ENCODE data around the gene TRIM15.

GRCh38 chr6:30130887-30131862 lies 32.2 kb upstream of the TRIM15 start:
- TF ChIP-seq POLR2A (conservative IDR thresholded peaks at IDR 0.05) (no peak), ELK1 (CRISPR knock-in tag; IDR thresholded peaks at IDR 0.05) (no peak), TCF7L2 (IDR thresholded peaks at IDR 0.05; ENCODE audit: low read depth, low read length) (no peak), SOX6 (IDR thresholded peaks at IDR 0.05) (no peak), HNRNPL (IDR thresholded peaks at IDR 0.05; ENCODE audit: low read depth, low read length) (no peak), STAT5B (CRISPR knock-in tag; IDR thresholded peaks at IDR 0.05) (no peak), CTCF (IDR thresholded peaks at IDR 0.05 in 2 of 3, conservative IDR thresholded peaks at IDR 0.05 in 1 of 3; ENCODE audit: insufficient read depth in 2 of 3, low read depth in 1 of 3, low read length in 3 of 3) (peak; percentile 100), BHLHE40 (IDR thresholded peaks at IDR 0.05; ENCODE audit: low read length) (no peak)
- TF ChIP-seq, protein P1, sequence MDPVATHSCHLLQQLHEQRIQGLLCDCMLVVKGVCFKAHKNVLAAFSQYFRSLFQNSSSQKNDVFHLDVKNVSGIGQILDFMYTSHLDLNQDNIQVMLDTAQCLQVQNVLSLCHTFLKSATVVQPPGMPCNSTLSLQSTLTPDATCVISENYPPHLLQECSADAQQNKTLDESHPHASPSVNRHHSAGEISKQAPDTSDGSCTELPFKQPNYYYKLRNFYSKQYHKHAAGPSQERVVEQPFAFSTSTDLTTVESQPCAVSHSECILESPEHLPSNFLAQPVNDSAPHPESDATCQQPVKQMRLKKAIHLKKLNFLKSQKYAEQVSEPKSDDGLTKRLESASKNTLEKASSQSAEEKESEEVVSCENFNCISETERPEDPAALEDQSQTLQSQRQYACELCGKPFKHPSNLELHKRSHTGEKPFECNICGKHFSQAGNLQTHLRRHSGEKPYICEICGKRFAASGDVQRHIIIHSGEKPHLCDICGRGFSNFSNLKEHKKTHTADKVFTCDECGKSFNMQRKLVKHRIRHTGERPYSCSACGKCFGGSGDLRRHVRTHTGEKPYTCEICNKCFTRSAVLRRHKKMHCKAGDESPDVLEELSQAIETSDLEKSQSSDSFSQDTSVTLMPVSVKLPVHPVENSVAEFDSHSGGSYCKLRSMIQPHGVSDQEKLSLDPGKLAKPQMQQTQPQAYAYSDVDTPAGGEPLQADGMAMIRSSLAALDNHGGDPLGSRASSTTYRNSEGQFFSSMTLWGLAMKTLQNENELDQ (CRISPR knock-in tag; IDR thresholded peaks at IDR 0.05; ENCODE audit: borderline replicate concordance) = no peak

Data from K562 (cell line).